SK-N-MC (cell line): ENCODE results near the gene SLC25A47.

Source experiments
- DNase-seq: peaks from one replicate; pipeline ENCODE4 v3.0.0-alpha.2; 2011; ENCODE audit warnings: low read depth, low spot score
- H3K27ac ChIP-seq: fragments of 200-600 bp; sonication (generic); 2 replicates; pipeline ENCODE4 v1.5.1; 2016; ENCODE audit warnings: mixed run types
- H3K36me3 ChIP-seq: fragments of 200-600 bp; sonication (generic); 2 replicates; pipeline ENCODE4 v1.6.1; 2017; ENCODE audit warnings: antibody characterized with exemption, low read length, mixed read lengths; ENCODE audit not compliant: insufficient read depth
- H3K4me3 ChIP-seq: fragments of 200-600 bp; sonication (generic); 2 replicates; pipeline ENCODE4 v1.5.1; 2016
- H3K9ac ChIP-seq: fragments of 200-600 bp; sonication (generic); 2 replicates; pipeline ENCODE4 v1.8.0; 2017; ENCODE audit warnings: mixed run types, mixed read lengths; ENCODE audit not compliant: insufficient read length
- H3K9me3 ChIP-seq: fragments of 200-600 bp; sonication (generic); 2 replicates; pipeline ENCODE4 v1.6.1; 2017; ENCODE audit warnings: low read depth, mild to moderate bottlenecking, antibody characterized with exemption, low read length, moderate library complexity, mixed read lengths
- EZH2 ChIP-seq: fragments of 200-600 bp; sonication (generic); IDR thresholded peaks from one replicate; pipeline ENCODE4 v1.6.1; 2017; ENCODE audit warnings: antibody characterized with exemption
- FOXP2 ChIP-seq: optimal IDR thresholded peaks from 2 replicates; pipeline ENCODE3; 2011; ENCODE audit warnings: mild to moderate bottlenecking, moderate library complexity; ENCODE audit not compliant: insufficient read depth; ENCODE audit errors: extremely low read length, control extremely low read depth
- POLR2AphosphoS5 ChIP-seq: IDR thresholded peaks from 2 replicates; pipeline ENCODE4 v1.6.1; 2012; ENCODE audit warnings: mild to moderate bottlenecking, low read depth, low read length, borderline replicate concordance

Gene SLC25A47

GRCh38 chr14:100320157-100320856 is 2.8 kb upstream of the SLC25A47 start:
- Histone ChIP-seq H3K36me3 (no peaks in the 10 kb centered on the region), H3K9me3 (no peaks in the 10 kb centered on the region), H3K27ac (no peak overlapping the region), H3K9ac (no peak overlapping the region), H3K4me3 (no peak overlapping the region)
- DNase-seq: no peak
- no peak for TF ChIP-seq EZH2
- TF ChIP-seq FOXP2: no peak
- no peak for TF ChIP-seq POLR2AphosphoS5

GRCh38 chr14:100321473-100322137 is 1.5 kb upstream of the SLC25A47 start:
- Histone ChIP-seq H3K9ac (no peak overlapping the region), H3K27ac (no peak overlapping the region), H3K4me3 (no peak overlapping the region), H3K36me3 (no peaks in the 10 kb centered on the region), H3K9me3 (no peaks in the 10 kb centered on the region)
- no peak for DNase-seq
- TF ChIP-seq EZH2: no peak
- no peak for TF ChIP-seq POLR2AphosphoS5
- no peak for TF ChIP-seq FOXP2

GRCh38 chr14:100322138-100322957 is 791 bp upstream of the SLC25A47 start:
- no peaks in the 10 kb centered on the region for H3K36me3 ChIP-seq
- no peak for DNase-seq
- TF ChIP-seq EZH2 (no peak), FOXP2 (no peak), POLR2AphosphoS5 (no peak)
- H3K9me3 ChIP-seq: no peaks in the 10 kb centered on the region
- no peak overlapping the region for H3K9ac ChIP-seq
- H3K4me3 ChIP-seq: no peak overlapping the region
- H3K27ac ChIP-seq: no peak overlapping the region

DNA sequence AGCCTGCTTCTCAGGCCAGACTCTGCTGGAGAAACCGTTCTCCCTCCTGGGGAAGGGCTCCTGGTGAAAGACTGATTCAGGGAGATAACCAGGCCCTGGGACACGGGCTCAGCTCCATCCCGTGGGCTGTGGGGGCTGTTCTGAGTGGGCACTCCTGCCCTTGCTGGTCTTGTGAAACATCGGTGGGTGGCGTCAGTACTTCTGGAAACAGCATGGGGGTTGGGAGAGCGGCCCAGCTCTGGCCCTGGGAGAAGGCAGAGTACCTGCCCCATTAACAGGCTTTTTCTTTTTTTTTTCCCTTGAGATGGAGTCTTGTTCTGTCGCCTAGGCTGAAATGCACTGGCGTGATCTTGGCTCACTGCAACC is 786 bp downstream of the SLC25A47 start:
- Histone ChIP-seq H3K9me3 (no peaks in the 10 kb centered on the region), H3K4me3 (no peak overlapping the region), H3K36me3 (no peaks in the 10 kb centered on the region), H3K9ac (no peak overlapping the region), H3K27ac (no peak overlapping the region)
- TF ChIP-seq POLR2AphosphoS5 (no peak), EZH2 (no peak), FOXP2 (no peak)
- DNase-seq: no peak

GRCh38 chr14:100325231-100325632 is 2.1 kb downstream of the SLC25A47 start:
- H3K9ac ChIP-seq: no peak overlapping the region
- H3K9me3 ChIP-seq: no peaks in the 10 kb centered on the region
- DNase-seq: no peak
- TF ChIP-seq FOXP2 (no peak), EZH2 (no peak), POLR2AphosphoS5 (no peak)
- H3K27ac ChIP-seq: no peak overlapping the region
- no peak overlapping the region for H3K4me3 ChIP-seq
- no peaks in the 10 kb centered on the region for H3K36me3 ChIP-seq

- Histone ChIP-seq H3K9ac (no peak overlapping the region), H3K27ac (no peak overlapping the region), H3K36me3 (no peaks in the 10 kb centered on the region), H3K4me3 (no peak overlapping the region), H3K9me3 (no peaks in the 10 kb centered on the region)
- TF ChIP-seq EZH2 (no peak), POLR2AphosphoS5 (no peak), FOXP2 (no peak)
- no peak for DNase-seq
Measured at GRCh38 chr14:100325958-100326357, 2.8 kb downstream of the SLC25A47 start.

DNA sequence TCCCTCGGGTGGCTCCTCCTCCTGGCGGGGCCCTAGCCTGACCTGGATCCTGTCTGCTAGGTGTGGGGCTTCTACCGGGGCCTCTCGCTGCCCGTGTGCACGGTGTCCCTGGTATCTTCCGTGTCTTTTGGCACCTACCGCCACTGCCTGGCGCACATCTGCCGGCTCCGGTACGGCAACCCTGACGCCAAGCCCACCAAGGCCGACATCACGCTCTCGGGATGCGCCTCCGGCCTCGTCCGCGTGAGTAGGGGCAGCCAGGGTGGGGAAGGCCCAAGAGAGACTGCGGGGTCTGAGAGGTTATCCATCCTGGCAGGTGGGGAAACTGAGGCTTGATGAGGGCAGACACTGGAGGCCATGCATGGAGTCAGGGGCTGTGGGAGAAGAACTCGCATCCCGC is 4.0 kb downstream of the SLC25A47 start:
- DNase-seq: no peak
- no peak for TF ChIP-seq POLR2AphosphoS5
- no peak for TF ChIP-seq EZH2
- no peak for TF ChIP-seq FOXP2
- Histone ChIP-seq H3K4me3 (no peak overlapping the region), H3K36me3 (no peaks in the 10 kb centered on the region), H3K9ac (no peak overlapping the region), H3K9me3 (no peaks in the 10 kb centered on the region), H3K27ac (no peak overlapping the region)

DNA sequence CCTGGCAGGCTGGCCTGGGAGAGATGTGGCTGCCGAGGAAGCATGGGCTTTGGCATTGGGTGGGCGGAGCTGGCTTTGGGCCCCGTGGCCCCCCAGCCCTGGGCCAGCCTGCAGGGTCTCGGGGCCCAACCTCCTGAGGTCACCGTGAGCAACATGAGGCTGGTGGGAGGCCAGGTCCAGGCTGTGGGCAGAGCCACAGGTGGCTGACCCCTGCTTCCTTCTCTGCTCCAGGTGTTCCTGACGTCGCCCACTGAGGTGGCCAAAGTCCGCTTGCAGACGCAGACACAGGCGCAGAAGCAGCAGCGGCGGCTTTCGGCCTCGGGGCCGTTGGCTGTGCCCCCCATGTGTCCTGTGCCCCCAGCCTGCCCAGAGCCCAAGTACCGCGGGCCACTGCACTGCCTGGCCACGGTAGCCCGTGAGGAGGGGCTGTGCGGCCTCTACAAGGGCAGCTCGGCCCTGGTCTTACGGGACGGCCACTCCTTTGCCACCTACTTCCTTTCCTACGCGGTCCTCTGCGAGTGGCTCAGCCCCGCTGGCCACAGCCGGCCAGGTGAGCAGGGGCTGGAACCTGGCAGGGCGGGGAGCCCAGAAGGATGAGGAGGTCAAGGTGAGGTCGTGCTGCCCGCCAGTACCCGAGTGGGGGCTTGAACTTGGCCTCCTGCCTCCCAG is 5.5 kb downstream of the SLC25A47 start:
- no peaks in the 10 kb centered on the region for H3K9me3 ChIP-seq
- no peak overlapping the region for H3K4me3 ChIP-seq
- H3K9ac ChIP-seq: no peak overlapping the region
- H3K27ac ChIP-seq: no peak overlapping the region
- DNase-seq: no peak
- H3K36me3 ChIP-seq: no peaks in the 10 kb centered on the region
- TF ChIP-seq POLR2AphosphoS5 (no peak), EZH2 (no peak), FOXP2 (no peak)
